ENCODE measurements around the gene NME4. TPM values are rescaled to one million over a fixed set of nuclear protein-coding genes. Genes with fewer than 3 reads are reported as not detected.

Gene NME4
- polyA plus RNA-seq, 1 of the 3 experiments (the other 2 are of a cell fraction): 509 TPM

- ChIA-PET POLR2A (interaction anchor here (0.8 to 0.9 kb wide), 2 partner anchors 102 to 141 kb away, joined by 3 to 4 read pairs; partner anchors contain the start of gene NHLRC4), CTCF (interaction anchor here (0.7 to 3.1 kb wide), 6 partner anchors 13 to 70 kb away, joined by 3 to 7 read pairs (median 4); partner anchors contain the start of gene DECR2)
- peaks cover 40% of the 10 kb centered on the region for H3K79me2 ChIP-seq (ENCODE audit: insufficient read depth)
- 4% methylated on average over 28 of the region's 77 CpGs for WGBS (ENCODE audit: low lambda C conversion rate)
- peak; percentile 97 for DNase-seq
- H3K9me2 ChIP-seq: no peaks in the 10 kb centered on the region
- H3K4me1 ChIP-seq (ENCODE audit: control insufficient read depth in 1 of 2, insufficient read depth in 2 of 2, low read depth in 1 of 2, low read length in 1 of 2): peaks cover 18 to 20% of the 10 kb centered on the region in 2 experiments
- H3F3A ChIP-seq (replicated peaks; ENCODE audit: insufficient read depth): peaks cover 20% of the 10 kb centered on the region
- peaks cover 35% of the 10 kb centered on the region for H4K20me1 ChIP-seq (ENCODE audit: insufficient read depth)
- peak within 1 kb of the TSS; percentile 63 for H2AFZ ChIP-seq (ENCODE audit: low read depth)
- peaks cover 0 to 6% of the 10 kb centered on the region in 2 experiments for H3K36me3 ChIP-seq (replicated peaks in 1 of 2; ENCODE audit: control insufficient read depth in 1 of 2, insufficient read depth in 2 of 2, low read length in 1 of 2)
- H3K4me2 ChIP-seq: peak within 1 kb of the TSS; percentile 98
- H3K9ac ChIP-seq: peak within 1 kb of the TSS; percentile 68
- no peaks in the 10 kb centered on the region for H3K27me3 ChIP-seq (ENCODE audit: insufficient read depth)
- peak within 1 kb of the TSS; percentile 70 to 81 for H3K4me3 ChIP-seq (ENCODE audit: low read depth in 2 of 2, low read length in 1 of 2)
- H3K27ac ChIP-seq (ENCODE audit: low read depth in 2 of 2, low read length in 1 of 2): peak within 1 kb of the TSS; percentile 78 to 92
- no peaks in the 10 kb centered on the region for H3K9me3 ChIP-seq
- TF ChIP-seq ELF1 (IDR thresholded peaks at IDR 0.05) (no peak), GABPA (IDR thresholded peaks at IDR 0.05; ENCODE audit: low read depth) (no peak), SIN3A (IDR thresholded peaks at IDR 0.05; ENCODE audit: borderline replicate concordance, low read depth, low read length) (peak; percentile 53; the same call in 1 of the 2 replicates), GATA2 (CRISPR knock-in tag; IDR thresholded peaks at IDR 0.05) (no peak), MAX (IDR thresholded peaks at IDR 0.05; ENCODE audit: low read depth) (peak; percentile 45), USF2 (IDR thresholded peaks at IDR 0.05; ENCODE audit: borderline replicate concordance, low read depth, low read length) (no peak), POLR2AphosphoS5 (IDR thresholded peaks at IDR 0.05; ENCODE audit: low read depth, low read length) (peak; percentile 80; the same call in 1 of the 2 replicates), PBX3 (IDR thresholded peaks at IDR 0.05) (no peak), TCF12 (IDR thresholded peaks at IDR 0.05) (no peak), MXI1 (IDR thresholded peaks at IDR 0.05; ENCODE audit: low read depth, low read length) (peak; percentile 75), FOXJ3 (CRISPR knock-in tag; IDR thresholded peaks at IDR 0.05) (no peak), RAD21 (IDR thresholded peaks at IDR 0.05; ENCODE audit: low read length) (0 out of 2 replicates have a peak, but pooled peaks have one; percentile 15), TEAD4 (IDR thresholded peaks at IDR 0.05; ENCODE audit: borderline replicate concordance, insufficient read depth) (no peak), CTCF (IDR thresholded peaks at IDR 0.05) (peak; percentile 37), JUND (IDR thresholded peaks at IDR 0.05) (no peak), CHD2 (IDR thresholded peaks at IDR 0.05; ENCODE audit: low read length, partially characterized antibody) (no peak), RFX5 (IDR thresholded peaks at IDR 0.05; ENCODE audit: low read length) (no peak), EZH2phosphoT487 (IDR thresholded peaks at IDR 0.05; ENCODE audit: borderline replicate concordance, low read depth) (no peak), TAF1 (IDR thresholded peaks at IDR 0.05; ENCODE audit: borderline replicate concordance, low read depth, low read length) (peak; percentile 92), NFIC (IDR thresholded peaks at IDR 0.05; ENCODE audit: borderline replicate concordance) (no peak), YY1 (IDR thresholded peaks at IDR 0.05; ENCODE audit: low read depth) (no peak; the same call in 1 of the 2 replicates), NRF1 (IDR thresholded peaks at IDR 0.05; ENCODE audit: low read depth, low read length) (no peak), RCOR1 (IDR thresholded peaks at IDR 0.05; ENCODE audit: low read length) (no peak), REST (IDR thresholded peaks at IDR 0.05; ENCODE audit: low read depth, low read length) (no peak), EP300 (IDR thresholded peaks at IDR 0.05; ENCODE audit: borderline replicate concordance in 1 of 2, low read depth in 1 of 2, low read length in 1 of 2) (no peak; a peak in 1 of 4 replicates)
- TF ChIP-seq, protein P1, sequence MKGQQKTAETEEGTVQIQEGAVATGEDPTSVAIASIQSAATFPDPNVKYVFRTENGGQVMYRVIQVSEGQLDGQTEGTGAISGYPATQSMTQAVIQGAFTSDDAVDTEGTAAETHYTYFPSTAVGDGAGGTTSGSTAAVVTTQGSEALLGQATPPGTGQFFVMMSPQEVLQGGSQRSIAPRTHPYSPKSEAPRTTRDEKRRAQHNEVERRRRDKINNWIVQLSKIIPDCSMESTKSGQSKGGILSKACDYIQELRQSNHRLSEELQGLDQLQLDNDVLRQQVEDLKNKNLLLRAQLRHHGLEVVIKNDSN (IDR thresholded peaks at IDR 0.05; ENCODE audit: borderline replicate concordance, low read depth): no peak
Observed at GRCh38 chr16:425082-425718, 28.2 kb downstream of the NME4 start, which contains the start of gene RAB11FIP3. RAB11FIP3 (plus strand) TSS chr16:425649; CDS start chr16:426007, 358 bp downstream.
